ENCODE results near the gene CTDSP2.

CTDSP2 gene

GRCh38 chr12:57816855-57817151, 29.7 kb downstream of the CTDSP2 start:
- TF ChIP-seq CTCF (IDR thresholded peaks at IDR 0.05; ENCODE audit: low read depth, low read length, poor library complexity, severe bottlenecking) (no peak), EZH2phosphoT487 (IDR thresholded peaks at IDR 0.05; ENCODE audit: borderline replicate concordance, low read length) (no peak)
- H3K9me3 ChIP-seq (ENCODE audit: control insufficient read depth, insufficient read depth, low read length): no peaks in the 10 kb centered on the region
- H3K36me3 ChIP-seq (ENCODE audit: control insufficient read depth, low read length): no peaks in the 10 kb centered on the region
- no peaks in the 10 kb centered on the region for H3F3A ChIP-seq (ENCODE audit: control insufficient read depth, insufficient read depth)
- no peak overlapping the region for H3K4me3 ChIP-seq (ENCODE audit: low read length)
- H4K20me1 ChIP-seq (ENCODE audit: control insufficient read depth, insufficient read depth, low read depth, low read length): no peaks in the 10 kb centered on the region
- H3K27ac ChIP-seq (ENCODE audit: low read depth, low read length): no peak overlapping the region
- H3K27me3 ChIP-seq (ENCODE audit: control insufficient read depth, low read length): no peaks in the 10 kb centered on the region
- no peaks in the 10 kb centered on the region for H3K4me1 ChIP-seq (ENCODE audit: control insufficient read depth, low read length)
- H3K79me2 ChIP-seq (ENCODE audit: control insufficient read depth, low read length): no peaks in the 10 kb centered on the region
- H3K4me2 ChIP-seq (ENCODE audit: low read length): no peak overlapping the region
- H3K9me2 ChIP-seq (replicated peaks; ENCODE audit: control insufficient read depth, low read length): no peaks in the 10 kb centered on the region

GRCh38 chr12:57816001-57816854, 30.3 kb downstream of the CTDSP2 start:
- Histone ChIP-seq H3K4me2 (ENCODE audit: low read length) (no peak overlapping the region), H3K27ac (ENCODE audit: low read depth, low read length) (no peak overlapping the region), H3K36me3 (ENCODE audit: control insufficient read depth, low read length) (no peaks in the 10 kb centered on the region), H3K27me3 (ENCODE audit: control insufficient read depth, low read length) (no peaks in the 10 kb centered on the region), H4K20me1 (ENCODE audit: control insufficient read depth, insufficient read depth, low read depth, low read length) (no peaks in the 10 kb centered on the region), H3F3A (ENCODE audit: control insufficient read depth, insufficient read depth) (no peaks in the 10 kb centered on the region), H3K4me3 (ENCODE audit: low read length) (no peak overlapping the region), H3K79me2 (ENCODE audit: control insufficient read depth, low read length) (no peaks in the 10 kb centered on the region), H3K9me3 (ENCODE audit: control insufficient read depth, insufficient read depth, low read length) (no peaks in the 10 kb centered on the region), H3K9me2 (replicated peaks; ENCODE audit: control insufficient read depth, low read length) (no peaks in the 10 kb centered on the region), H3K4me1 (ENCODE audit: control insufficient read depth, low read length) (no peaks in the 10 kb centered on the region)
- TF ChIP-seq EZH2phosphoT487 (IDR thresholded peaks at IDR 0.05; ENCODE audit: borderline replicate concordance, low read length) (no peak), CTCF (IDR thresholded peaks at IDR 0.05; ENCODE audit: low read depth, low read length, poor library complexity, severe bottlenecking) (no peak)

- H4K20me1 ChIP-seq (ENCODE audit: control insufficient read depth, insufficient read depth, low read depth, low read length): no peaks in the 10 kb centered on the region
- TF ChIP-seq CTCF (IDR thresholded peaks at IDR 0.05; ENCODE audit: low read depth, low read length, poor library complexity, severe bottlenecking) (no peak), EZH2phosphoT487 (IDR thresholded peaks at IDR 0.05; ENCODE audit: borderline replicate concordance, low read length) (no peak)
- H3F3A ChIP-seq (ENCODE audit: control insufficient read depth, insufficient read depth): no peaks in the 10 kb centered on the region
- no peaks in the 10 kb centered on the region for H3K27me3 ChIP-seq (ENCODE audit: control insufficient read depth, low read length)
- H3K9me2 ChIP-seq (replicated peaks; ENCODE audit: control insufficient read depth, low read length): no peaks in the 10 kb centered on the region
- no peaks in the 10 kb centered on the region for H3K9me3 ChIP-seq (ENCODE audit: control insufficient read depth, insufficient read depth, low read length)
- H3K27ac ChIP-seq (ENCODE audit: low read depth, low read length): no peak overlapping the region
- H3K4me3 ChIP-seq (ENCODE audit: low read length): no peak overlapping the region
- no peaks in the 10 kb centered on the region for H3K79me2 ChIP-seq (ENCODE audit: control insufficient read depth, low read length)
- H3K36me3 ChIP-seq (ENCODE audit: control insufficient read depth, low read length): no peaks in the 10 kb centered on the region
- no peak overlapping the region for H3K4me2 ChIP-seq (ENCODE audit: low read length)
- no peaks in the 10 kb centered on the region for H3K4me1 ChIP-seq (ENCODE audit: control insufficient read depth, low read length)
These were observed 31.1 kb downstream of the CTDSP2 start for GRCh38 chr12:57815177-57816000.
